ENCODE data around the gene TANC1.

DNA sequence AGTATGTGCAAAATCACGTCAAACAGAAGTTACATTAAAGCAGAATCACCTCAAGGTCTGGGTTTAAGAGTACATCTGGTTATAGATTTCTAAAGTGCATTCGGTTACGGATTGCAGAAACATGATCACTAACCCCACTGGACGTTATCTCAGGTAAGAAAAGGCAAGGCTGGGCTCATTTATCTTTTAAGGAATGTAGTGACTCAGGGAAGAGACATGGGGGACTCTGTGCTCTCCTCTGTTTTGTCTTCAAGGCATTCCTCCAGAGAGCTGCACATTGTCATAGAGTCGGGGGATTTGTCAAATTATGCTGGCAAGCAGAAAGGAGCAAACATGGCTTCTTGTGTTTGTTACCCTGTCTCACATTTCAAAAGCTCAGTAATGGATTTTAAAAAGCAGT lies 303.7 kb downstream of the TANC1 start:
- TF ChIP-seq, protein P1, sequence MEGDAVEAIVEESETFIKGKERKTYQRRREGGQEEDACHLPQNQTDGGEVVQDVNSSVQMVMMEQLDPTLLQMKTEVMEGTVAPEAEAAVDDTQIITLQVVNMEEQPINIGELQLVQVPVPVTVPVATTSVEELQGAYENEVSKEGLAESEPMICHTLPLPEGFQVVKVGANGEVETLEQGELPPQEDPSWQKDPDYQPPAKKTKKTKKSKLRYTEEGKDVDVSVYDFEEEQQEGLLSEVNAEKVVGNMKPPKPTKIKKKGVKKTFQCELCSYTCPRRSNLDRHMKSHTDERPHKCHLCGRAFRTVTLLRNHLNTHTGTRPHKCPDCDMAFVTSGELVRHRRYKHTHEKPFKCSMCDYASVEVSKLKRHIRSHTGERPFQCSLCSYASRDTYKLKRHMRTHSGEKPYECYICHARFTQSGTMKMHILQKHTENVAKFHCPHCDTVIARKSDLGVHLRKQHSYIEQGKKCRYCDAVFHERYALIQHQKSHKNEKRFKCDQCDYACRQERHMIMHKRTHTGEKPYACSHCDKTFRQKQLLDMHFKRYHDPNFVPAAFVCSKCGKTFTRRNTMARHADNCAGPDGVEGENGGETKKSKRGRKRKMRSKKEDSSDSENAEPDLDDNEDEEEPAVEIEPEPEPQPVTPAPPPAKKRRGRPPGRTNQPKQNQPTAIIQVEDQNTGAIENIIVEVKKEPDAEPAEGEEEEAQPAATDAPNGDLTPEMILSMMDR (IDR thresholded peaks at IDR 0.05) = no peak
- TF ChIP-seq POLR2A (IDR thresholded peaks at IDR 0.05) = no peak

Measured in right lobe of liver (tissue), 4 donors.